Measurements from ENCODE around the gene LGALS4. TPM values are rescaled to one million over a fixed set of nuclear protein-coding genes. Genes with fewer than 3 reads are reported as not detected.

LGALS4 gene
- total RNA-seq, 1 donor from 2014 or later, result not detected

GRCh38 chr19:38852231-38853044, 39.7 kb upstream of the LGALS4 start:
- Mint-ChIP-seq H3K4me3 (ENCODE audit: unreplicated experiment) (peak overlapping the region; percentile 90), H3K36me3 (ENCODE audit: low read depth) (peaks cover 2% of the 10 kb centered on the region)

GRCh38 chr19:38851622-38852230, 39.0 kb upstream of the LGALS4 start:
- peaks cover 4% of the 10 kb centered on the region for H3K36me3 Mint-ChIP-seq (ENCODE audit: low read depth)
- no peak for DNase-seq (ENCODE audit: low spot score)

More at GRCh38 chr19:38852231-38853044, 39.7 kb upstream of the LGALS4 start:
- no peak for DNase-seq (ENCODE audit: low spot score)
- Mint-ChIP-seq H3K27me3 (ENCODE audit: low read depth) (no peaks in the 10 kb centered on the region), H3K9me3 (ENCODE audit: low read depth) (no peaks in the 10 kb centered on the region), H3K4me1 (ENCODE audit: low read depth) (peaks cover 34% of the 10 kb centered on the region), H3K27ac (ENCODE audit: unreplicated experiment) (peak overlapping the region; percentile 97)
- TF ChIP-seq CTCF (IDR thresholded peaks at IDR 0.05), result no peak

GRCh38 chr19:38850976-38851621, 38.4 kb upstream of the LGALS4 start:
- Mint-ChIP-seq H3K4me1 (ENCODE audit: low read depth) (peaks cover 39% of the 10 kb centered on the region), H3K9me3 (ENCODE audit: low read depth) (no peaks in the 10 kb centered on the region), H3K27ac (ENCODE audit: unreplicated experiment) (peak overlapping the region; percentile 99), H3K4me3 (ENCODE audit: unreplicated experiment) (peak overlapping the region; percentile 89), H3K36me3 (ENCODE audit: low read depth) (peaks cover 4% of the 10 kb centered on the region), H3K27me3 (ENCODE audit: low read depth) (no peaks in the 10 kb centered on the region)
- no peak for DNase-seq (ENCODE audit: low spot score)
- peak; percentile 14 for TF ChIP-seq CTCF (IDR thresholded peaks at IDR 0.05)

More at GRCh38 chr19:38851622-38852230, 39.0 kb upstream of the LGALS4 start:
- no peaks in the 10 kb centered on the region for H3K27me3 Mint-ChIP-seq (ENCODE audit: low read depth)
- peaks cover 39% of the 10 kb centered on the region for H3K4me1 Mint-ChIP-seq (ENCODE audit: low read depth)
- H3K4me3 Mint-ChIP-seq (ENCODE audit: unreplicated experiment), result peak overlapping the region; percentile 90
- H3K27ac Mint-ChIP-seq (ENCODE audit: unreplicated experiment), result peak overlapping the region; percentile 99
- no peak for TF ChIP-seq CTCF (IDR thresholded peaks at IDR 0.05)
- no peaks in the 10 kb centered on the region for H3K9me3 Mint-ChIP-seq (ENCODE audit: low read depth)

- peak; percentile 59 for TF ChIP-seq CTCF (IDR thresholded peaks at IDR 0.05)
- no peak for DNase-seq (ENCODE audit: low spot score)
- Mint-ChIP-seq H3K27ac (ENCODE audit: unreplicated experiment) (peak overlapping the region; percentile 99), H3K9me3 (ENCODE audit: low read depth) (no peaks in the 10 kb centered on the region), H3K4me3 (ENCODE audit: unreplicated experiment) (peak overlapping the region; percentile 89), H3K27me3 (ENCODE audit: low read depth) (no peaks in the 10 kb centered on the region), H3K4me1 (ENCODE audit: low read depth) (peaks cover 41% of the 10 kb centered on the region), H3K36me3 (ENCODE audit: low read depth) (peaks cover 10% of the 10 kb centered on the region)
These were observed 37.8 kb upstream of the LGALS4 start for GRCh38 chr19:38850436-38850975.
